Measurements from ENCODE around the gene TMPRSS4.

GRCh38 chr11:118100691-118101232 lies 23.9 kb downstream of the TMPRSS4 start:
- TF ChIP-seq EZH2phosphoT487 (IDR thresholded peaks at IDR 0.05; ENCODE audit: unreplicated experiment) (no peak), EZH2 (IDR thresholded peaks at IDR 0.05; ENCODE audit: low read depth, unreplicated experiment) (no peak), REST (IDR thresholded peaks at IDR 0.05; ENCODE audit: unreplicated experiment) (no peak), STAT1 (IDR thresholded peaks at IDR 0.05; ENCODE audit: unreplicated experiment) (no peak), JUNB (IDR thresholded peaks at IDR 0.05; ENCODE audit: unreplicated experiment) (no peak), POLR2AphosphoS5 (IDR thresholded peaks at IDR 0.05; ENCODE audit: low read depth) (no peak), CREB1 (CRISPR knock-in tag; IDR thresholded peaks at IDR 0.05; ENCODE audit: low read depth) (no peak), ZNF114 (CRISPR knock-in tag; IDR thresholded peaks at IDR 0.05) (no peak), ZNF331 (CRISPR knock-in tag; IDR thresholded peaks at IDR 0.05; ENCODE audit: low read depth) (no peak)
- TF ChIP-seq, protein P1, sequence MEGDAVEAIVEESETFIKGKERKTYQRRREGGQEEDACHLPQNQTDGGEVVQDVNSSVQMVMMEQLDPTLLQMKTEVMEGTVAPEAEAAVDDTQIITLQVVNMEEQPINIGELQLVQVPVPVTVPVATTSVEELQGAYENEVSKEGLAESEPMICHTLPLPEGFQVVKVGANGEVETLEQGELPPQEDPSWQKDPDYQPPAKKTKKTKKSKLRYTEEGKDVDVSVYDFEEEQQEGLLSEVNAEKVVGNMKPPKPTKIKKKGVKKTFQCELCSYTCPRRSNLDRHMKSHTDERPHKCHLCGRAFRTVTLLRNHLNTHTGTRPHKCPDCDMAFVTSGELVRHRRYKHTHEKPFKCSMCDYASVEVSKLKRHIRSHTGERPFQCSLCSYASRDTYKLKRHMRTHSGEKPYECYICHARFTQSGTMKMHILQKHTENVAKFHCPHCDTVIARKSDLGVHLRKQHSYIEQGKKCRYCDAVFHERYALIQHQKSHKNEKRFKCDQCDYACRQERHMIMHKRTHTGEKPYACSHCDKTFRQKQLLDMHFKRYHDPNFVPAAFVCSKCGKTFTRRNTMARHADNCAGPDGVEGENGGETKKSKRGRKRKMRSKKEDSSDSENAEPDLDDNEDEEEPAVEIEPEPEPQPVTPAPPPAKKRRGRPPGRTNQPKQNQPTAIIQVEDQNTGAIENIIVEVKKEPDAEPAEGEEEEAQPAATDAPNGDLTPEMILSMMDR (conservative IDR thresholded peaks at IDR 0.05; ENCODE audit: low read depth in 2 of 2), result no peak
- TF ChIP-seq, protein P2, sequence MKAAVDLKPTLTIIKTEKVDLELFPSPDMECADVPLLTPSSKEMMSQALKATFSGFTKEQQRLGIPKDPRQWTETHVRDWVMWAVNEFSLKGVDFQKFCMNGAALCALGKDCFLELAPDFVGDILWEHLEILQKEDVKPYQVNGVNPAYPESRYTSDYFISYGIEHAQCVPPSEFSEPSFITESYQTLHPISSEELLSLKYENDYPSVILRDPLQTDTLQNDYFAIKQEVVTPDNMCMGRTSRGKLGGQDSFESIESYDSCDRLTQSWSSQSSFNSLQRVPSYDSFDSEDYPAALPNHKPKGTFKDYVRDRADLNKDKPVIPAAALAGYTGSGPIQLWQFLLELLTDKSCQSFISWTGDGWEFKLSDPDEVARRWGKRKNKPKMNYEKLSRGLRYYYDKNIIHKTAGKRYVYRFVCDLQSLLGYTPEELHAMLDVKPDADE (IDR thresholded peaks at IDR 0.05), result no peak
